ENCODE results near the gene RIPPLY3.

- TF ChIP-seq CTCF (optimal IDR thresholded peaks at IDR 0.05 in 1 of 3, IDR thresholded peaks at IDR 0.05 in 1 of 3, conservative IDR thresholded peaks at IDR 0.05 in 1 of 3; ENCODE audit: extremely low read depth in 1 of 3, insufficient read depth in 2 of 3, low read length in 3 of 3) (no peak), EZH2 (IDR thresholded peaks at IDR 0.05; ENCODE audit: low read length) (no peak)
Measured at GRCh38 chr21:37062593-37062935, 56.1 kb downstream of the RIPPLY3 start.

All from keratinocyte (primary cell).